ENCODE data around the gene VSIR. TPM values are rescaled to one million over a fixed set of nuclear protein-coding genes. Genes with fewer than 3 reads are reported as not detected.

VSIR gene
- total RNA-seq: 10 to 100 TPM; 86.2 to 91.4 TPM
- 182 TPM for polyA plus RNA-seq (2013, experiment 1 of 2)
- 166 TPM for polyA plus RNA-seq (2013, experiment 2 of 2)
- 17.7 to 1,028 (median 134) reads per million in 172 experiments for total RNA-seq

DNA sequence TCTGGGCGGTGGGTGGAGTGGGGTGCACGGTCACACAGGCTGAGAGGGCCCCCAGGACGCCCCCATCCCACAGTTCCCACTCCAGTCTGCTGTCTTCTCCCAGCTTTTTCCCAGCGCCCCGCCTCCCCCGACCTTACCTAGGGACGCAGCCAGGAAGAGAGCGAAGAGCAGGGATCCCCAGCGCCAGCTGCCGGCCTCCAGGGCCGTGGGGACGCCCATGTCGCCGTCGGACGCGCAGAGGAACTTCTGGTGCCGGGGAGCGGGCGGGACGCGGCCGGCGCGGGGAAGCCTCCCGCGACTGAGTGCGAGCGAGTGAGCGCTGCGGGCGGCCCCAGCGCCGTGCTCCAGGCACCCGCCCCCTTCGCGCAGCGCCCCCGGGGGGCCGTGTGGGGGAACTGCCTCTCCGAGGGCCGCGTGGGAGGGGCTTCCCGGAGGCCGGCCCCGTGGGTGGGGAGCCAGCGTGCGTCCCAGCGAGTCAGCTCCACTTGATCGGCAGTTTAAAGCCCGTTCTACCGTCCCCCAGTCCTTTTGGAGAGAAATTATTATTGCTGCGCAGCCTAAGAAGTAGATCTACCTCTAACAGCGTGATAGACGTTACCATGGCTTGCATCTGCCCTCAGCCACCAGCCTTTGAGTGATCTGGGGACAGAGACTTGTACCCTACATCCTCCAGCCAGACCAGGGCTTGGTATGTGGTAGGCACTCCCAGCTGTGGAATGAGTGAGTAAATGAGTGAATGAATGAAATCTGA, at the start of gene VSIR:
VSIR (minus strand) TSS at position 300 of the 751 bp plus-strand sequence; CDS start at position 219, 81 bp downstream.
- ATAC-seq (ENCODE audit: poor library complexity) (peak; percentile 85), DNase-seq (peak; percentile 83 to 97 (median 92))
- Histone ChIP-seq H3K4me3 (ENCODE audit: low read length) (peak within 1 kb of the TSS; percentile 90), H3K4me1 (ENCODE audit: insufficient read depth, low read length) (peaks cover 74% of the 10 kb centered on the region), H3K36me3 (ENCODE audit: insufficient read depth, low read length) (peaks cover 21% of the 10 kb centered on the region), H3K27me3 (ENCODE audit: control insufficient read depth in 1 of 2, insufficient read depth in 2 of 2, low read length in 2 of 2) (no peaks in the 10 kb centered on the region), H3K9me3 (ENCODE audit: control insufficient read depth in 1 of 2, insufficient read depth in 1 of 2, low read length in 2 of 2) (no peaks in the 10 kb centered on the region), H3K27ac (ENCODE audit: low read depth in 1 of 2, low read length in 2 of 2) (peak within 1 kb of the TSS; percentile 75 to 88)
- Mint-ChIP-seq H3K4me3 (peak within 1 kb of the TSS; percentile 94), H3K4me1 (ENCODE audit: low read depth) (peaks cover 82% of the 10 kb centered on the region), H3K9me3 (no peaks in the 10 kb centered on the region), H3K27ac (peak within 1 kb of the TSS; percentile 95), H3K36me3 (ENCODE audit: low read depth) (peaks cover 55% of the 10 kb centered on the region), H3K27me3 (no peaks in the 10 kb centered on the region)
- TF ChIP-seq, protein P1, sequence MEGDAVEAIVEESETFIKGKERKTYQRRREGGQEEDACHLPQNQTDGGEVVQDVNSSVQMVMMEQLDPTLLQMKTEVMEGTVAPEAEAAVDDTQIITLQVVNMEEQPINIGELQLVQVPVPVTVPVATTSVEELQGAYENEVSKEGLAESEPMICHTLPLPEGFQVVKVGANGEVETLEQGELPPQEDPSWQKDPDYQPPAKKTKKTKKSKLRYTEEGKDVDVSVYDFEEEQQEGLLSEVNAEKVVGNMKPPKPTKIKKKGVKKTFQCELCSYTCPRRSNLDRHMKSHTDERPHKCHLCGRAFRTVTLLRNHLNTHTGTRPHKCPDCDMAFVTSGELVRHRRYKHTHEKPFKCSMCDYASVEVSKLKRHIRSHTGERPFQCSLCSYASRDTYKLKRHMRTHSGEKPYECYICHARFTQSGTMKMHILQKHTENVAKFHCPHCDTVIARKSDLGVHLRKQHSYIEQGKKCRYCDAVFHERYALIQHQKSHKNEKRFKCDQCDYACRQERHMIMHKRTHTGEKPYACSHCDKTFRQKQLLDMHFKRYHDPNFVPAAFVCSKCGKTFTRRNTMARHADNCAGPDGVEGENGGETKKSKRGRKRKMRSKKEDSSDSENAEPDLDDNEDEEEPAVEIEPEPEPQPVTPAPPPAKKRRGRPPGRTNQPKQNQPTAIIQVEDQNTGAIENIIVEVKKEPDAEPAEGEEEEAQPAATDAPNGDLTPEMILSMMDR (IDR thresholded peaks at IDR 0.05): peak; percentile 88
- CTCF ChIA-PET: interaction anchor here (0.5 to 3.8 kb wide), 28 partner anchors 9 to 851 kb away, joined by 3 to 35 read pairs (median 5); partner anchors contain the start of genes PSAP and SLC29A3
- intact Hi-C loops (cut with DNase I, micrococcal nuclease): loop anchor here (1.0 to 5.0 kb wide), 7 partner anchors 16 to 78 kb away; partner anchors contain the start of gene PSAP (in 1 of the 2)
- POLR2A ChIA-PET: interaction anchor here (0.5 to 14.6 kb wide), 20 partner anchors 10 to 455 kb away, joined by 3 to 416 read pairs (median 7); partner anchors contain the start of gene PSAP

DNA sequence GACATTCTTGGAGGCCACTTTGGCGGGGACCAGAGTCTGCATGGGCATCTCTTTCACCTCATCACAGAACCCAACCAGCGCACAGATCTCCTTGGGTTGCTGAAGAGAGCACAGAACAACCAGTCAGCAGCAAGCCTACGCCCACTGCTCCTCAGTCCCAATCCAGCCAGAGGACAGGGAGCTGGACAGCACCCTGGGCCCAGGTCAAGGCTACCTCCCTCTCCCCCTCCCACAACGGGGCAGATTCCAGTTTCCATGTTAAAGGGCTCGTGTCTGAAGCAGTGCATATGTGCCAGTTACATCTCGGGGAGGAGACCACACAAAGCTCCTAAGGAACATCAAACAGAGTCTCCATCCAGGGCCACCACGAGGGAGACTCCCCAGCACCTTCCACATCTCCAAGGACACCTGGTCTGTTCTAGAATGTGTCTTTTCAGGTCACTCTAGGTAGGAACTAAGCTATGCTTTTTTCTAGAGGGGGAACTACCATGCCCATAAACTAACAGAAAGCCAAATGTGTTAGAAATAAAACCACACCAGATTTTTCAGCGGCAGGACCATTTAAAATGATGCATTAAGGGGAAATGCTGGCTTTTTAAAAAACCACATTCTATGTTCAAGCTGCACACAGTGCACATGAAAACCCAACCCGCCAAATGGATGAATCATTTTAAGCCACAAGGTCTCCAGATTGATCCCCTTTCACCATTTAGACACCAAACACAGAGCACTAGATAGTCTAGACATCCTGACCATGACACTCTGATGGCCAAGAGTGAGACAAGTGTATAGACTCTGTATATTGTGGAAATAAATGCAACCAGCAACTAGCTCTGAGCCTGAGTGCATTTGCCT, 48.8 kb upstream of the VSIR start:
- DNase-seq: no peak
- Mint-ChIP-seq H3K4me1 (ENCODE audit: low read depth) (no peaks in the 10 kb centered on the region), H3K4me3 (no peak overlapping the region), H3K36me3 (ENCODE audit: low read depth) (peaks cover 98% of the 10 kb centered on the region), H3K27me3 (no peaks in the 10 kb centered on the region), H3K9me3 (no peaks in the 10 kb centered on the region), H3K27ac (no peak overlapping the region)
- peaks cover 0 to 3% of the 10 kb centered on the region in 2 experiments for H3K9me3 ChIP-seq (ENCODE audit: control insufficient read depth in 1 of 2, insufficient read depth in 1 of 2, low read length in 2 of 2)
- peaks cover 97% of the 10 kb centered on the region for H3K36me3 ChIP-seq (ENCODE audit: insufficient read depth, low read length)
- TF ChIP-seq, protein P1 (IDR thresholded peaks at IDR 0.05): no peak
- ChIA-PET CTCF (interaction anchor here (0.8 kb wide), 1 partner anchor 485 kb away, joined by 3 read pairs; no protein-coding TSS in a partner anchor), POLR2A (no interaction called here)
- H3K4me3 ChIP-seq (ENCODE audit: low read length): no peak overlapping the region
- no peak overlapping the region for H3K27ac ChIP-seq (ENCODE audit: low read depth in 1 of 2, low read length in 2 of 2)
- no peaks in the 10 kb centered on the region for H3K27me3 ChIP-seq (ENCODE audit: control insufficient read depth in 1 of 2, insufficient read depth in 2 of 2, low read length in 2 of 2)
- no peaks in the 10 kb centered on the region for H3K4me1 ChIP-seq (ENCODE audit: insufficient read depth, low read length)
- intact Hi-C loops (cut with DNase I, micrococcal nuclease): no loop called here
- ATAC-seq (ENCODE audit: poor library complexity): no peak

DNA sequence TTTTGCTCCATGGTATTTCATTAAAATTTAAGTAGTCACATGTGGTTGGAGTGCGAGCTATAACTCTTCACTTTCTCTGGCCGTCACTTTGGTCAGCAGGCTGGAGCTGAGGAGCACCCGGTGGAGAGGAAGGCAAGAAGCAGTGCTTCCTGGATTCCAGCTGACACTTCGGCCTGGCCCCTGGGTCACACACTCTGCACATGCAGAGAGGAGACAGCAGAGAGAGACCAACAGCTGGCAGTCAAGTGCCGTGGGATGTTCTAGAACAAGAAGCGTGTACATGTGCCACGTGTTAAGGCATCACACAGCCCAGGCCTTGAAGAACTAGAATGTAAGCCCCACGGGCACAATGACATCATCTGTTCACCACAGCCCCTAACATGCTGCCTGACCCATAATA, 47.6 kb upstream of the VSIR start:
- Mint-ChIP-seq H3K9me3 (no peaks in the 10 kb centered on the region), H3K36me3 (ENCODE audit: low read depth) (peaks cover 98% of the 10 kb centered on the region), H3K27me3 (no peaks in the 10 kb centered on the region), H3K27ac (no peak overlapping the region), H3K4me1 (ENCODE audit: low read depth) (no peaks in the 10 kb centered on the region), H3K4me3 (no peak overlapping the region)
- no peaks in the 10 kb centered on the region for H3K4me1 ChIP-seq (ENCODE audit: insufficient read depth, low read length)
- peaks cover 0 to 3% of the 10 kb centered on the region in 2 experiments for H3K9me3 ChIP-seq (ENCODE audit: control insufficient read depth in 1 of 2, insufficient read depth in 1 of 2, low read length in 2 of 2)
- no peak for ATAC-seq (ENCODE audit: poor library complexity)
- DNase-seq: no peak
- H3K4me3 ChIP-seq (ENCODE audit: low read length): no peak overlapping the region
- CTCF ChIA-PET: no interaction called here
- intact Hi-C loops (cut with DNase I, micrococcal nuclease): no loop called here
- no peaks in the 10 kb centered on the region for H3K27me3 ChIP-seq (ENCODE audit: control insufficient read depth in 1 of 2, insufficient read depth in 2 of 2, low read length in 2 of 2)
- H3K27ac ChIP-seq (ENCODE audit: low read depth in 1 of 2, low read length in 2 of 2): no peak overlapping the region
- TF ChIP-seq, protein P1 (IDR thresholded peaks at IDR 0.05): no peak
- peaks cover 97% of the 10 kb centered on the region for H3K36me3 ChIP-seq (ENCODE audit: insufficient read depth, low read length)
- POLR2A ChIA-PET: no interaction called here
